HG03108 (cell line): ENCODE measurements around the gene SPON1.
A peak's percentile ranks its signal among the peaks of the same experiment; 100 is the strongest.
"Not testable (repeated sequence)": the region's sequence is repeated elsewhere in the genome, so short reads cannot be mapped to it uniquely, and the experiment has no call there.

Source experiments
- ATAC-seq: cut with Tn5 transposase; IDR thresholded peaks from one replicate; pipeline ENCODE4 v1.9.1; 2021; ENCODE audit warnings: moderate library complexity; ENCODE audit not compliant: unreplicated experiment

Gene SPON1

DNA sequence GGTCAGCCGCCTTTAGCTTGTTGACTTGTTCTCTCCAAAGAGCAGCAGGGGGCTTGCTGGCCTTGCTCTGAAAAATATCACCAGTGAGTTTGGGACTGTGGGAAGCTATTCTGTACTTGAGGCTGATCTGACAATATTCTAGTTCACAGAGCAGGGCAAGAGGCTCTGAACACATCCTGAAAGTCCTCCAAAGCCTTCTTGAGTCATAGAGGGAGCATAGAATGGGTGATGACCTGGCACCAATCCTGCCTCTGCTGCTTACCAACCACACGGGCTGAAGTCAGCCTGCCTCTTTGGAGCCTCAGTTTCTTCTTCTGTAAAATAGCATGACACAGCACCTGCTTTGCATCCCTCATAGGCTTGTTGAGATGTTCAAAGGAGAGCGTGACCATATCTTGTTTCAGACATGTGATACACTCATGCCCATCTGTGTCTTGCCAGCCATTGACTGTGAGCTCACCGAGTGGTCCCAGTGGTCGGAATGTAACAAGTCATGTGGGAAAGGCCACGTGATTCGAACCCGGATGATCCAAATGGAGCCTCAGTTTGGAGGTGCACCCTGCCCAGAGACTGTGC is 299.8 kb downstream of the SPON1 start:
- ATAC-seq = no peak

GRCh38 chr11:14264966-14265365 is 302.4 kb downstream of the SPON1 start:
- no peak for ATAC-seq

- no peak for ATAC-seq
These were observed 304.1 kb downstream of the SPON1 start for GRCh38 chr11:14266622-14267021.

DNA sequence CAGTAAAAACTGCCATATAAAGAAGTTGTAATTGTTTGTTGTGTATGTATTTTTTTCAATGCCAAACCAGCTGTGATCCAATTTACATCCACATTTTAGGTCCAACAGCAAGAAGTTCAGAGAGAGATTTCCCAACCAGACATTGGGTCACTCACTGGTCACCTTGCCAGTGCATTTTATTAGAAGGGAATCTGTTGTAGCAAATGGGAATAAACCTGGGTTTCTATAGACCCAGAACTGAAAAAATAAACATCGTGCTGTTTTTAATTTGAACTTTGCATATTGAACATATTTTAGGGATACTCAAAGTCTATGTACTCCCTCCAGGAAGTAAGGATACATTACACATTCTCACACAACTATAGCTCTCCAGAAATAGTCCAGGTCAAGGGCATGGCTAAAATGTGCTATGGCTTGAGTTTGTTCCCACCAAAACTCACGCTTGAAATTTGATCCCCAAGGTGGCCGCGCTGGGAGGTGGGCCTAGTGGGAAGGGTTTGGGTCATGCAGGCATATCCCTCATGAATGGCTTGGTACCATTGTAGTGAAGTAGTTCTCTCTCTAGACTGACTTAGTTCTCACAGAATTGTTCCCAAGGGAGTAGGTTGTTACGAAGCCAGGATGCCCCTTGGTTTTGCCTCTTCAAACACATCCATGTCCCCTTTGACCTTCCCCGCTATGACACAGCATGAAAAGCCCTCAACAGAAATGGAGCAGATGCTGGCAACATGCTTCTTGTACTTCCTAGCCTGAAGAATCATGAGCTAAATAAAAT is 305.5 kb downstream of the SPON1 start:
- no peak for ATAC-seq

DNA sequence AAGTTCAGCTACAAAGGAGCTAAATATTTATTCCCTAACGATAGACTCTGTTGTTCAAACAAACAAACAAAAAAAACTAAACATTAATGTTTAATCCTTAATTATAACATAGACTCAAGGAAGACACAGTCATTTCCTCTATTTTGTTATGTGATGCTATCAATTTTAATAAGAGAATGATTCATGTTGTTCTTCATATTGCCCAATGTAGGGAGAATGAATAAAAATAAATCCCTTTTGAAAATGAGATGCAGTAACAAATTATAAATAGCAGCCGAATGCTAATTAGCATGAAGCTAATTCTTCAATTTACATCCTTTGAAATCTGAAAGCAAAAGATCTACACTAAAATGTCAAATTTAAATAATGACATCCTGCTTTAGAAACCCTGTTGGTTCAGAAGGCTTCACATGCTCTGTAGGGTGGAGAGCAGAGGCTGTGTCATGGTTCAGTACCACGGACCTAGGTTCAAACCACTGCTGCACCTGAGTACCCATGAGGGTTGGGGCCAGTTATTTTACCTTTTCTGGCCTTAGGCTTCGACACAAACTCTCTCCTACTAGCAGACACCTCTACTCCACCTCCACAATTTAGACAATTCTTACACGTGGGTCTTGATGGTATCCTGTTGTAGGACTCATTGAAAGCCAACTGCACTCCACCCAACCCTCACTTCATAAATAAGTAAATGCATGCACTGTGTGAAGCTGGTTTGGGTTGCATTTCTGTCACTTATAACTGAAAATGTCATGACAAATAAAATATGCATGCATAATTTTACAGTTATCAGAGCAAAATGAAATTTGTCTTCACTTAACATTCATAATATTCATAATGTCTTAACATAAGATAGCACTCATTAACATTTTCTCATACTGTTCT is 307.4 kb downstream of the SPON1 start:
- no peak for ATAC-seq

DNA sequence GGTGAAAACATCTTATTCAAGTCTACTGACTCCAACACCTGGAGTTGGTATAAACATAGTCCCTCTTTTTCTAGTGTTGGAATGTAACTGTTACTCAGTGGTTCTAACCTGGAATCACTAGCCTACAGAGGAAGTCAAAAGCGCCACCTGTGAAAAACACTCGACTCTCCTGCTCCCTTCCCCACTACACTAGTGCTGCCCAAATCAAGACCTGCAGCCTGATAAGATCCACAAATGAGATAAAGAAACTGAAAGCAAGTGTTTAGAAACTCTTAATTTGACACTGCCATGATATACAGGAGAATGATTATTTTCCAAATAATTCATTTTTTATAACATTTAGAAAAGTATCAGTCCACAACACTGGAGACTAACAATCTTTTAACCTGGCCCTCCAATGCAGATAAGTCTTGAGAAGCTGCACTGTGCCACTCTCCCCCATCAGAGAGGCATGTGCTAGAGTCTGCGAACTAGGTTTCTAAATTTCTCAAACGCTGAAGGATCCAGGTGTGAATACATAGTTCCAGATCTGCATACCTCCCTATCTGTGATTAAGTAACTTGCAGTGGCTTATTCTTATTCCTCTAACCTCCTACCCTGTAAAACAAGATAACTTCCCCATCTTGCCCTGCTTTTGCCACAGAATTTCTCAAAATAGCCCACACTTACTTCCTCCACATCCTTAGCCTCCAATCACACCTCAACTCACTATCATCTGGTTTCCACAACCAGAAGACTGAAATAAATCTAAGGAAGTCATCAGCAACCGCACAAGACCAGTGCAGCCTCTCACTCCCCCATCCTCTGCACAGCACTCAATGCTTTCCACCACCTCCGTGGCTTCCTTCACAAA is 308.4 kb downstream of the SPON1 start:
- peak; percentile 56 for ATAC-seq

DNA sequence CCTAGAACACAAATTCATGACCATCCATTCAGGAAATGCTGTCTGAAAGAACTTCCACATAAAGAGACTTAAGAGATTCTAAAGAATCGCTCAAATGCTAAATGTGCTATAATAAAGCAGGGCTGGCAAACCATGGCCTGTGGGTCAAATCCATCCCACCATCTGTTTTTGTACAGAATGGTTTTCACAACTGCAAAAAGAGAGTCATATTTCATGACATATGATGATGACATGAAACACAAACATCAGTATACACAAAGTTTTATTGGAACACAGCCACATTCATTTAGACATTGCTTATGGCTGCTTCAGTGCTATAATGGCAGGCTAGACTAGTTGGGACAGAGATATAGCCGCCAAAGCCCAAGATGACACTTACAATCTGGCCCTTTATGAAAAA is 311.4 kb downstream of the SPON1 start:
- ATAC-seq = no peak

DNA sequence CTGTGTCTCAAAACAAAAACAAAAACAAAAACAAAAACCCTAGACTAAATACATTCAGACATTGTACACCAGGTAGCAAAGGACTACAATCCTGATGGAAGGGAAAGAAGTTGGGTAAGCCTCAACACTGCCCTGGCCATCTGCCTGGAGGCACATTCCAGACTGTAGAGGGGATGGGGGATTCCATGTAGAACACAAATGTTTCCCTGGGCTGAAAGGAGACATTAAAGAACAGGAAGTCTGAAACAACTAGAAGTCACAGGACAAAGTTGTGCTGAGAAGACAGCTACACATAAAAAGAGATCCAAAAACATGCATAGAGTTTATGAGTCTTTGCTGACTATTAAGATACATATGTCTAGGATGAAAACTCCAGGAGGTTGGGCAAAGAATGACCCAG is 312.6 kb downstream of the SPON1 start:
- ATAC-seq = no peak

DNA sequence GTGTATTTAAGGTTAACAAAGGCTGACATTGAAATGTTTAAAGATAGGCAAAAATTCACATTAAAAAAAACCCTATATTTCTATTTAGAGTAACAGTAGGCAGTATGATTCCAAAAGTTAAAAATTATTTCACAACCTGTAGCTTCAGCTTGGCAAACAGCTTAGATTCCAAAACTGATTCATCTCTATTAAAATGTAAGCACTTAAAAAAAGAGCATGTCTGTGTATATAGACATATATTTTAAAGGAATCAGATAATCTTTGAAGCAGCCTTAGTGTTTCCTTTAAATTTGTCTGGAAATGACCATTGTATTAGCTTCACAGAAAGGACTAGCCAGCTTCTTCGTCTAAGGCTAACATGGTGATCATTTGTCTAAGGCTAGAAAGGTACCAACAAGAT is 316.3 kb downstream of the SPON1 start:
- ATAC-seq = not testable (repeated sequence)

- ATAC-seq = no peak
These were observed 325.8 kb downstream of the SPON1 start for GRCh38 chr11:14288189-14288935.

- ATAC-seq = no peak
These were observed 327.9 kb downstream of the SPON1 start for GRCh38 chr11:14290422-14290821.

DNA sequence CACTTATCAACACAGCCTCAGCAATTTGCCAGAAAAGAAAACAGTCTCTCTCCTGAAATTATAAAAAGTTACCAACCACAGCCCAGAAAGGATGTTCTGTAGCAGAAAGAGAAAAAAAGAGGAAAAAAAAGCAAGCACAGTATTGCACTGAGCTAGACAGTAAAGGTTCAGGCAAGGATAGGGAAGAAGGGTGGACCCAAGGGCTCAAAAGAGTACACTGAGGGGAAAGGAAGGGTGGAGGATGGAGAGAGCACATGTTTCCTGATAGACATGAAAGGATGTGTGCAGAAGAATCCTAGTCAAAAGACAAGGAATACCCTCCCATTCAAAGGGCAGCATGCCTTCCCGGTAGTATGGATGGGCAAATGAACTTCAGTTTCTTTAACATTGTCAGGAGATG is 337.4 kb downstream of the SPON1 start:
- no peak for ATAC-seq

DNA sequence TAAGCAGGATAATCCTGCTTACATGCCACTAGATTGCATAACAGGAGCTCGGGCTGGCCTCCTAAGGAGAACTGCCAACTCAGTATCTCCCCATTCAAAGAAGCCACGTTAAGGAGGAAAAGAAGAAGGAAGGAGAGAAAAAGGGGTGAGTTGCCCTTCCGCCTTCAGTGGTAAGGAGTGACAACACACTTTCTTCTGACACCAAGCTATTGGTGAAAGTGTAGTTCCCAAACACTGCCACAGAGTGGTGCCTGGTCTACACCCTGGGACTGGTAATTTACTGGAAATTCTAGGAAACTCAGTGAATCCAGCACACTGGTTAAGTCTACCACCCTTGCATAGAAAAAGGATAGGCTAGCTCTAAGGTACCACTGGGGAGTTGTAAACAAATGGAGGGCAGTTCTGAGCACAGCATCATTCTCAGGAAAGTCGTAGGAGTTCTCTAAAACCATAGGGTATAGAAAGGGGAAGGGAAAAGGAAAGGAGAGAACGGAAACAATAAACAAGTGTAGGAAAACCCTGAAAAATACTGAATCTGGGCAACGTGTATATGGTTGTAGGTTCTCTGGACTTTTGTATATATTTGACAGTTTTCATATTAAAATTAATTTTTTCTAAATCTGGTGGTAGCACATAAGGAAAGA is 338.3 kb downstream of the SPON1 start:
- ATAC-seq = peak; percentile 77

DNA sequence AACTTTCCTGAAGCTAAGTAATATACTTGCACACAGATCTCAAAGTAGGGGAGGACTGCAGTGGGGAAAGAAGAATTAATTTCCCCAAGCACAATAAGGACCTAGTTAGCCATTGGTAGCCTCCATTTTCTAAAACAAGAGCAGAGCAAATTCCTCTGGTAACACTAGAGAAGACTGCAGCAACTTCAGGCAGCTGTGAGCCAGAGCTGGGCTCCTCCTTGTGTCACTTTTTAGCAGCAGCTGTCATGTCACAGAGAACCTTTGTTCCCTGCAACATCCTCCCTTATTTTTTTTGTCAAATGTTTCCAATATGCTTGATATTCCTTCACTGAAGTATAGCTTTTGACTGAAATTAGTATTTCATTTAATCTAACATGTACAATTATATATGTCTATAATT is 342.1 kb downstream of the SPON1 start:
- ATAC-seq = no peak

GRCh38 chr11:14305649-14306048 is 343.1 kb downstream of the SPON1 start:
- ATAC-seq = no peak

GRCh38 chr11:14306481-14306880 is 344.0 kb downstream of the SPON1 start:
- ATAC-seq = no peak

DNA sequence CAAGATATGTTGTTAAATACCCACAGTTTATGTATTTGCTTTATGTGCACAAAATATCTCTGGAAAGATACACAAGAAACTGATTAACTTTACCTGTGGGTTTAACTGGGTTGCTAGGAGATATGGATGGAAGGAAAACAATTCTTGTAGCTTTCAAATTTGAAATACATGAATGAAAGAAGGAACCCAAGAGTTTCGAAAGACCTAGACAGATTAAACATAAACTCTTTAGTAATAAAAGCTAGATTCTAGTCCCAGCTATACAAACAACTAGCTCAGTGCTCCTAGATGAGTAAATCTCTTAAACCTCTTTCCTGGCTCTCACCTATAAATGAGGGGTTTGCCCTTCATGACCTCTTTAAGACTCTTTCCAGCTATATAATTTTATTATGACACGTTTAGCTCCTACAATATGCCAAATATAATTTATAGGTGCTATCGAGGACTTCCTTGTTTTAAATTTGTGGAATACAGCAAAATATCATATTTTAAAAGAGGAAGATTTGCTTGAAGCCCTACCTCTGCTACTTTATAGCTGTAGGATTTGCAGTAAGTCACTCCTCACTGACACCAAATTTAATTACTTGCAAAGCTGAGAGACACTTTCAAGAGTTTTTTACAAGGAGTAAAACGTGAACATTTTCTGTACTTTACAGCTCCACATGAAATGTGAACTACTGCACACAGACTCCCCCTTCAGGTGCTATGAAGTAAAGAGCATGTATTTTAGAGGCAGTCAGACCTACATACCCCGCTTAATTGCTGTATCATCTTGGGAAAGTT is 345.8 kb downstream of the SPON1 start:
- peak; percentile 31 for ATAC-seq

GRCh38 chr11:14308897-14309387 is 346.4 kb downstream of the SPON1 start:
- no peak for ATAC-seq
